HCT116 (cell line): Measurements from ENCODE around the gene SMNDC1. TPM values are rescaled to one million over a fixed set of nuclear protein-coding genes. Genes with fewer than 3 reads are reported as not detected.

ENCODE experiments used
- ATAC-seq: fragments of 200-7000 bp; cut with Tn5 transposase; 2 replicates; pipeline ENCODE4 v1.9.1; 2020; ENCODE audit warnings: mild to moderate bottlenecking, moderate library complexity
- BruUV-seq: library from RNA; stranded (reverse); fragments of 400-500 nt; replicated peaks from 2 replicates; lab custom pipeline; 2021; lab: Mats Ljungman, UMichigan
- CTCF ChIA-PET: fragments of 300-600 bp; sonication (Branson Sonifier 250); formaldehyde crosslinking; loops from one replicate; lab custom pipeline; 2021; ENCODE audit warnings: antibody characterized with exemption; lab: Charles Lee
- POLR2A ChIA-PET: fragments of 300-600, 350-600 bp; sonication (Branson Sonifier 250); formaldehyde crosslinking; loops from one replicate; lab custom pipeline; 2021; ENCODE audit warnings: antibody characterized with exemption; lab: Charles Lee
- RAD21 ChIA-PET, 2 experiments: fragments of 300-600 bp; sonication (Branson Sonifier 250); formaldehyde crosslinking; loops; one replicate each; lab custom pipeline; 2023; ENCODE audit warnings: low total read pairs in 2 of 2; ENCODE audit not compliant: uncharacterized antibody in 2 of 2, unreplicated experiment in 2 of 2, low non-redundant PET in 1 of 2; lab: Charles Lee
- DNase-seq: peaks from one replicate; pipeline ENCODE4 v3.0.0-alpha.2; 2010; ENCODE audit warnings: low read depth, low spot score
- H2AFZ ChIP-seq: fragments of 200-600 bp; shearing (Covaris generic), sonication (generic); 2 replicates; pipeline ENCODE4 v1.6.1; 2017; ENCODE audit warnings: low read depth, mixed run types, mixed read lengths, antibody characterized with exemption, low read length; ENCODE audit not compliant: poor library complexity, severe bottlenecking
- H3K27ac ChIP-seq: 2 replicates; pipeline ENCODE4 v1.5.1; 2012; ENCODE audit warnings: low read depth, low read length
- H3K27me3 ChIP-seq: fragments of 200-600 bp; sonication (generic); 2 replicates; pipeline ENCODE4 v1.6.1; 2016; ENCODE audit warnings: mixed run types, low read length, mixed read lengths; ENCODE audit not compliant: insufficient read depth
- H3K36me3 ChIP-seq, 2 experiments: fragments of 200-500 bp in 1 of 2; fragments of 200-600 bp in 1 of 2; sonication (Bioruptor generic) in 1 of 2; sonication (generic) in 1 of 2; 2 replicates each; pipeline versions ENCODE4 v1.5.1 to v1.6.1; 2014 to 2016; ENCODE audit warnings: low read length in 2 of 2, inconsistent platforms in 1 of 2, mixed read lengths in 1 of 2, mixed run types in 1 of 2; ENCODE audit not compliant: insufficient read depth in 2 of 2, control insufficient read depth in 1 of 2
- H3K4me1 ChIP-seq, 2 experiments: fragments of 200-600 bp in 1 of 2; sonication (generic) in 1 of 2; 2 replicates each; pipeline versions ENCODE4 v1.5.1 to v1.6.1; 2012 to 2017; ENCODE audit warnings: low read length in 2 of 2, inconsistent platforms in 1 of 2, mild to moderate bottlenecking in 1 of 2, mixed read lengths in 1 of 2, mixed run types in 1 of 2, moderate library complexity in 1 of 2; ENCODE audit not compliant: insufficient read depth in 2 of 2, control insufficient read depth in 1 of 2
- H3K4me2 ChIP-seq: fragments of 200-600 bp; sonication (generic); 2 replicates; pipeline ENCODE4 v1.6.1; 2017; ENCODE audit warnings: mixed run types, low read length, mixed read lengths
- H3K4me3 ChIP-seq, 2 experiments: fragments of 200-600 bp in 1 of 2; sonication (generic) in 1 of 2; replicated peaks in 1 of 2; 2 replicates each; pipeline ENCODE4 v1.5.1; 2011 to 2016; ENCODE audit warnings: low read length in 2 of 2, control low read depth in 1 of 2, low read depth in 1 of 2, mild to moderate bottlenecking in 1 of 2, mixed read lengths in 1 of 2, mixed run types in 1 of 2
- H3K79me2 ChIP-seq: fragments of 200-600 bp; sonication (generic); 2 replicates; pipeline ENCODE4 v1.6.1; 2017; ENCODE audit warnings: mild to moderate bottlenecking, mixed run types, low read length, moderate library complexity, mixed read lengths; ENCODE audit not compliant: insufficient read depth
- H3K9ac ChIP-seq: fragments of 200-600 bp; sonication (generic); 2 replicates; pipeline ENCODE4 v1.6.1; 2016; ENCODE audit warnings: low read length, mixed read lengths
- H3K9me2 ChIP-seq: fragments of 200-600 bp; sonication (generic), shearing (Covaris generic); 2 replicates; pipeline ENCODE4 v1.6.1; 2017; ENCODE audit warnings: mixed run types, mild to moderate bottlenecking, moderate library complexity; ENCODE audit not compliant: insufficient read depth
- H3K9me3 ChIP-seq, 2 experiments: fragments of 200-500 bp in 1 of 2; fragments of 200-600 bp in 1 of 2; sonication (Bioruptor generic) in 1 of 2; sonication (generic) in 1 of 2; 2 replicates each; pipeline ENCODE4 v1.6.1; 2014 to 2017; ENCODE audit warnings: low read length in 2 of 2, mixed read lengths in 2 of 2, inconsistent platforms in 1 of 2, low read depth in 1 of 2, mild to moderate bottlenecking in 1 of 2, mixed run types in 1 of 2, moderate library complexity in 1 of 2; ENCODE audit not compliant: control insufficient read depth in 1 of 2, insufficient read depth in 1 of 2
- H4K20me1 ChIP-seq: fragments of 200-600 bp; sonication (generic), shearing (Covaris generic); 2 replicates; pipeline ENCODE4 v1.6.1; 2017; ENCODE audit warnings: mixed run types, mild to moderate bottlenecking, moderate library complexity; ENCODE audit not compliant: insufficient read depth
- CEBPB ChIP-seq: IDR thresholded peaks from 2 replicates; pipeline ENCODE4 v1.6.1; 2012; ENCODE audit warnings: low read depth
- FOSL1 ChIP-seq: IDR thresholded peaks from 2 replicates; pipeline ENCODE4 v1.6.1; 2012; ENCODE audit warnings: low read depth
- POLR2AphosphoS5 ChIP-seq: IDR thresholded peaks from 2 replicates; pipeline ENCODE4 v1.6.1; 2011; ENCODE audit warnings: mild to moderate bottlenecking, low read depth, low read length, moderate library complexity
- SIN3A ChIP-seq: IDR thresholded peaks from 2 replicates; pipeline ENCODE4 v1.6.1; 2012; ENCODE audit warnings: low read depth
- TCF7L2 ChIP-seq: IDR thresholded peaks from 2 replicates; pipeline ENCODE4 v1.7.0; 2011; ENCODE audit warnings: borderline replicate concordance, inconsistent platforms; ENCODE audit not compliant: insufficient read depth, insufficient read length; ENCODE audit errors: extremely low read depth
- YY1 ChIP-seq: IDR thresholded peaks from 2 replicates; pipeline ENCODE4 v1.6.1; 2011; ENCODE audit warnings: low read length, low read depth, moderate library complexity, mild to moderate bottlenecking; ENCODE audit not compliant: insufficient replicate concordance; ENCODE audit errors: extremely low read depth
- intact Hi-C: fragments of 100-400 bp; cut with micrococcal nuclease; formaldehyde crosslinking; loops from 2 replicates; pipeline ENCODE4 v1.10.0; 2022
- total RNA-seq: library from RNA; stranded (reverse); gene quantifications from one replicate; pipeline ENCODE4 v1.2.1, GENCODE V29; 2021; ENCODE audit not compliant: unreplicated experiment
- TF ChIP-seq, protein P1 (sequence below), 3 experiments: fragments of 200-600 bp in 1 of 3; sonication (generic) in 1 of 3; IDR thresholded peaks in 2 of 3; conservative IDR thresholded peaks in 1 of 3; 2 replicates each; pipeline ENCODE4 v1.5.1; 2012 to 2017; ENCODE audit warnings: low read depth in 2 of 3, low read length in 2 of 3, antibody characterized with exemption in 1 of 3, borderline replicate concordance in 1 of 3, control low read depth in 1 of 3, mild to moderate bottlenecking in 1 of 3, mixed read lengths in 1 of 3, mixed run types in 1 of 3, moderate library complexity in 1 of 3; ENCODE audit not compliant: insufficient read depth in 1 of 3
- TF ChIP-seq, protein P2 (sequence below): IDR thresholded peaks from 2 replicates; pipeline ENCODE4 v1.6.1; 2012

Gene SMNDC1
- total RNA-seq, 1 experiment from 2014 or later: 61.7 TPM

DNA sequence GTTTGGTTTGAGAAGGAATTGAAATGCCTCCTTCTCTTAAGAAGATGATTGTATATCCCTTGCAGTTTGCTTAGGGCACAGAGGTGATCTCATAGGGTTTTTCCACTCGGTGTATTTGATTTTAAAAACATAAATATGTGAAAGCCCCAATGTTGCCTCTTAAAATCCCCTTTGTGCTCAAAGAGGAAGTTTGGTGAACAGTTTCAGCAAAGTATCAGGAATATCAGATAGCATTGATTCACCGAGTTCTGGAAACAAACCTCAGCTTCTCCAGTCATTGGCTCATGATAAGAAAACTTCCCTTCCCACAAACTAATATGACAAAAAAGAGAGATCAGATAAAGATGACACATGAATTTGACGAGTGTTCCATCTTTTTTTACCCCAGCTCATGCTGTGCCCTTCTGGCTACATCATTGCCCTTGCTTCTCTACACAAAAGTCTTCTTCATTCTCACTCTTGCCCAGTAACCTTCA is 20.1 kb upstream of the SMNDC1 start (continued):
- TF ChIP-seq, protein P1, sequence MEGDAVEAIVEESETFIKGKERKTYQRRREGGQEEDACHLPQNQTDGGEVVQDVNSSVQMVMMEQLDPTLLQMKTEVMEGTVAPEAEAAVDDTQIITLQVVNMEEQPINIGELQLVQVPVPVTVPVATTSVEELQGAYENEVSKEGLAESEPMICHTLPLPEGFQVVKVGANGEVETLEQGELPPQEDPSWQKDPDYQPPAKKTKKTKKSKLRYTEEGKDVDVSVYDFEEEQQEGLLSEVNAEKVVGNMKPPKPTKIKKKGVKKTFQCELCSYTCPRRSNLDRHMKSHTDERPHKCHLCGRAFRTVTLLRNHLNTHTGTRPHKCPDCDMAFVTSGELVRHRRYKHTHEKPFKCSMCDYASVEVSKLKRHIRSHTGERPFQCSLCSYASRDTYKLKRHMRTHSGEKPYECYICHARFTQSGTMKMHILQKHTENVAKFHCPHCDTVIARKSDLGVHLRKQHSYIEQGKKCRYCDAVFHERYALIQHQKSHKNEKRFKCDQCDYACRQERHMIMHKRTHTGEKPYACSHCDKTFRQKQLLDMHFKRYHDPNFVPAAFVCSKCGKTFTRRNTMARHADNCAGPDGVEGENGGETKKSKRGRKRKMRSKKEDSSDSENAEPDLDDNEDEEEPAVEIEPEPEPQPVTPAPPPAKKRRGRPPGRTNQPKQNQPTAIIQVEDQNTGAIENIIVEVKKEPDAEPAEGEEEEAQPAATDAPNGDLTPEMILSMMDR (IDR thresholded peaks at IDR 0.05 in 2 of 3, conservative IDR thresholded peaks at IDR 0.05 in 1 of 3; ENCODE audit: borderline replicate concordance in 1 of 3, insufficient read depth in 1 of 3, low read depth in 2 of 3, low read length in 2 of 3): no peak
- TF ChIP-seq, protein P2, sequence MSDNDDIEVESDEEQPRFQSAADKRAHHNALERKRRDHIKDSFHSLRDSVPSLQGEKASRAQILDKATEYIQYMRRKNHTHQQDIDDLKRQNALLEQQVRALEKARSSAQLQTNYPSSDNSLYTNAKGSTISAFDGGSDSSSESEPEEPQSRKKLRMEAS: no peak
- TF ChIP-seq CEBPB (no peak), POLR2AphosphoS5 (no peak)

DNA sequence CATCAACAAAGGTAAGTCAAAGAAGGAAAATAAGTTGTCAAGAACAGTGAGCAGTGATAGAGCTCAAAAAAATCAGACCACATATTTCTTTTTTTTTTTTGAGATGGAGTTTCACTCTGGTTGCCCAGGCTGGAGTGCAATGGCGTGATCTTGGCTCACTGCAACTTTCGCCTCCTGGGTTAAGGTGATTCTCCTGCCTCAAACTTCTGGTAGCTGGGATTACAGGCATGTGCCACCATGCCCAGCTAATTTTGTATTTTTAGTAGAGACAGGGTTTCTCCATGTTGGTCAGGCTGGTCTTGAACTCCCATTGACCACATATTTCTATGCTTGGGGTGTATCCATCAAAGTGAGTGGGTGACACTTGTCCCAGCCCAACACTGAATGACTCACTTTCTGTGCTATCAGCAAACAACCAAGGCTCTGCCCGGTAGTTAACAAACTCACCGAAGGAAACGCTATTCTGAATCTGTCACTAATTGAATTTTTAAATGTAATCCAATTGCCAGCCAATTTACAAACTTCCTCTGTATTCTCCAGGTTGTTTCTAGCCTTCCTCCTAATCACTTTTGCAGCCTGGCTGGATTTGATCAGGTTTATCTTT is 19.6 kb upstream of the SMNDC1 start:
- POLR2A ChIA-PET: interaction anchor here (0.6 kb wide), 1 partner anchor 689 kb away, joined by 4 read pairs; no protein-coding TSS in a partner anchor

More for the DNA sequence above, 19.6 kb upstream of the SMNDC1 start:
- no peaks in the 10 kb centered on the region for H3K9me2 ChIP-seq
- CTCF ChIA-PET: interaction anchor here (1.3 kb wide), 1 partner anchor 29 kb away, joined by 3 read pairs; no protein-coding TSS in a partner anchor
- no peak for ATAC-seq
- intact Hi-C loops: no loop called here
- H2AFZ ChIP-seq: no peak overlapping the region
- TF ChIP-seq FOSL1 (no peak), SIN3A (no peak), TCF7L2 (no peak), YY1 (no peak)
- no peaks in the 10 kb centered on the region for H3K79me2 ChIP-seq
- no peaks in the 10 kb centered on the region for H3K27me3 ChIP-seq
- RAD21 ChIA-PET: interaction anchor here in 1 of 2 experiments (1.1 kb wide), 1 partner anchor 180 kb away, joined by 3 read pairs; no protein-coding TSS in a partner anchor
- H3K27ac ChIP-seq: no peak overlapping the region
- no peak overlapping the region for H3K9ac ChIP-seq
- no peak overlapping the region for H3K4me2 ChIP-seq
- DNase-seq: no peak
- H3K4me3 ChIP-seq: no peak overlapping the region
- no TSS peak for BruUV-seq
- no peaks in the 10 kb centered on the region for H3K36me3 ChIP-seq
- no peaks in the 10 kb centered on the region for H4K20me1 ChIP-seq
- peaks cover 0 to 28% of the 10 kb centered on the region in 2 experiments; a peak in 2 of 4 replicates for H3K4me1 ChIP-seq
- H3K9me3 ChIP-seq: 0 out of 4 replicates have a peak, but pooled peaks cover 0 to under 1% of the 10 kb centered on the region in 2 experiments
